ENCODE results near the gene CD44.

The CD44 gene

GRCh38 chr11:35138606-35138942, 397 bp upstream of the CD44 start:
- TF ChIP-seq, protein P1, sequence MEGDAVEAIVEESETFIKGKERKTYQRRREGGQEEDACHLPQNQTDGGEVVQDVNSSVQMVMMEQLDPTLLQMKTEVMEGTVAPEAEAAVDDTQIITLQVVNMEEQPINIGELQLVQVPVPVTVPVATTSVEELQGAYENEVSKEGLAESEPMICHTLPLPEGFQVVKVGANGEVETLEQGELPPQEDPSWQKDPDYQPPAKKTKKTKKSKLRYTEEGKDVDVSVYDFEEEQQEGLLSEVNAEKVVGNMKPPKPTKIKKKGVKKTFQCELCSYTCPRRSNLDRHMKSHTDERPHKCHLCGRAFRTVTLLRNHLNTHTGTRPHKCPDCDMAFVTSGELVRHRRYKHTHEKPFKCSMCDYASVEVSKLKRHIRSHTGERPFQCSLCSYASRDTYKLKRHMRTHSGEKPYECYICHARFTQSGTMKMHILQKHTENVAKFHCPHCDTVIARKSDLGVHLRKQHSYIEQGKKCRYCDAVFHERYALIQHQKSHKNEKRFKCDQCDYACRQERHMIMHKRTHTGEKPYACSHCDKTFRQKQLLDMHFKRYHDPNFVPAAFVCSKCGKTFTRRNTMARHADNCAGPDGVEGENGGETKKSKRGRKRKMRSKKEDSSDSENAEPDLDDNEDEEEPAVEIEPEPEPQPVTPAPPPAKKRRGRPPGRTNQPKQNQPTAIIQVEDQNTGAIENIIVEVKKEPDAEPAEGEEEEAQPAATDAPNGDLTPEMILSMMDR (conservative IDR thresholded peaks at IDR 0.05; ENCODE audit: low read depth, low read length) = no peak
- no peak for DNase-seq (ENCODE audit: low read depth)
- peak overlapping the region; percentile 75 for H3K4me3 ChIP-seq (ENCODE audit: low read length)

DNA sequence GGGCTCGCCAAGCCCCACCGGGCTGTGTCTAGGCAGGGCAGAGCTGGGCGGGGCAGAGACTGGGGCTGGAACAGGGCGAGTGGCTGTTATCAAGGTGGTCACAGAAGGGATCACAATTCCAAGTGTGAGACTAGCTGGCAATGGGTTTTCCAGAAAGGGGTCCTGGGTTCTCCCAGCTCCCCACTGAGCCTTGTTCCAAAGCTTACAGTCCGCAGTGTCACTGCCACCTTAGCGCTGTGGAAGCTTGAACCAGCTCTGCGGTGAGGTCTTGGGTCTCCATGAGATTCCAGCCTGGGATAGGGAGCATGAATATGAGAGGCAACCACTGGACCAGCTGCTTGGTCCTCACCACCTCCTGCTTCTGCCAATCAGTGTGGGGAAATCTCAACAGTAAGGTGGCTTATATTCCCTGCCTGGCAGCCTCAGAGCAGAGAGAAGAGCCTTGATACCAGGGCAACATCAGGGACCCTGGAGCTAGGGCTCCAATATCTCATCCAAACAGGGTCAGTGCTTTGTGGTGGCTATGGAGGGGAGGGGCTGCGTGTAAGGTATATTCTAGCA, 831 bp downstream of the CD44 start:
- no peak for DNase-seq (ENCODE audit: low read depth)
- TF ChIP-seq, protein P1 (conservative IDR thresholded peaks at IDR 0.05; ENCODE audit: low read depth, low read length) = no peak
- peak overlapping the region; percentile 75 for H3K4me3 ChIP-seq (ENCODE audit: low read length)

DNA sequence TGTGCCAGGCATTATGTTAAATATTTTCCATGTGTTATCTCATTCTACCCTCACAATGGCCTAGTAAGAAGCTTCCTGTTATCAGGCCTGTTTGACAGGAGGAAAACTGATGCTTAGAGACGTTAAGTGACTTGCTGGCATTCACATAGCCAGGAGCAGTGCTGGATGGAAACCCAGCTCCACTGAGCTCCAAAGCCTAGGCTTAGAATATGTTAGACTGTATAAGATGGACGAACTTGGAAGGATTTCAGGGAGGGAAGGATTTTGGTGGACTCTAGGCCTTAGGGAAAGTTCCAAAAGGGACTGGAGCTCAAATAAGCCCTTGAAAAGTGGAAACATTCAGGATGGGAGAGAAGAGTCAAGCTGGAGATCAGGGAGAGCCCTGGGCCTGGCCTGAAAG, 2.1 kb downstream of the CD44 start:
- TF ChIP-seq, protein P1 (conservative IDR thresholded peaks at IDR 0.05; ENCODE audit: low read depth, low read length) = no peak
- H3K4me3 ChIP-seq (ENCODE audit: low read length) = peak overlapping the region; percentile 75
- no peak for DNase-seq (ENCODE audit: low read depth)

- no peak for DNase-seq (ENCODE audit: low read depth)
- TF ChIP-seq, protein P1 (conservative IDR thresholded peaks at IDR 0.05; ENCODE audit: low read depth, low read length) = no peak
- no peak overlapping the region for H3K4me3 ChIP-seq (ENCODE audit: low read length)
Measured at GRCh38 chr11:35141571-35141971, 2.6 kb downstream of the CD44 start.

DNA sequence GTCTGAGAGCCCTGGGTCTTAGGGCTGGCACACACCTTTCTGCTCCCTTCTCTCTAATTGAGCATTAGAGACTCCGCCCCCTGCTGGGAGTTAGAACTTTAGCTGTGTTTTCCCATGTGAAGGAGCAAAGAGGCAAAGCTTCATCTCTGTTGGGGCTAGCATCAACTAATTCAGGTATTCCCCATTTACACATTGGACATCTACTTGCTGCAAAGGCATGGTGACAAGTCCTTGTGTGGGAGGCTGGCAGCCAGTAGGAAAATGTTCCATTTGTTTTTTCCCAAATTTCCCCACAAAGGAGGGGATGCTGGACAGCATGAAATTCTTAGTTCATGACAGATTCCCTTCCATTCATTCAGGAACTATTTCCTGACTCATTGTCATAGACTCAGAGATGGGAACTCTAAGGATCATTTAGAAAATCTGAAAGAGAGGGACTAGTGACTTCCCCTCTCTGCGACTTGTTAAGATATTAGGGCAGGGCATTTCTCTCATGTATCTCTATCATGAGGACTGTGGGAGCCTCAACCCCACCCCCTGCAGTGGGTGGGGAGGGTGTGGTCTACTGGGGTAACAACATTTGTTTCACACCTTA, 3.6 kb downstream of the CD44 start:
- H3K4me3 ChIP-seq (ENCODE audit: low read length) = no peak overlapping the region
- DNase-seq (ENCODE audit: low read depth) = no peak
- TF ChIP-seq, protein P1 (conservative IDR thresholded peaks at IDR 0.05; ENCODE audit: low read depth, low read length) = peak; percentile 41

DNA sequence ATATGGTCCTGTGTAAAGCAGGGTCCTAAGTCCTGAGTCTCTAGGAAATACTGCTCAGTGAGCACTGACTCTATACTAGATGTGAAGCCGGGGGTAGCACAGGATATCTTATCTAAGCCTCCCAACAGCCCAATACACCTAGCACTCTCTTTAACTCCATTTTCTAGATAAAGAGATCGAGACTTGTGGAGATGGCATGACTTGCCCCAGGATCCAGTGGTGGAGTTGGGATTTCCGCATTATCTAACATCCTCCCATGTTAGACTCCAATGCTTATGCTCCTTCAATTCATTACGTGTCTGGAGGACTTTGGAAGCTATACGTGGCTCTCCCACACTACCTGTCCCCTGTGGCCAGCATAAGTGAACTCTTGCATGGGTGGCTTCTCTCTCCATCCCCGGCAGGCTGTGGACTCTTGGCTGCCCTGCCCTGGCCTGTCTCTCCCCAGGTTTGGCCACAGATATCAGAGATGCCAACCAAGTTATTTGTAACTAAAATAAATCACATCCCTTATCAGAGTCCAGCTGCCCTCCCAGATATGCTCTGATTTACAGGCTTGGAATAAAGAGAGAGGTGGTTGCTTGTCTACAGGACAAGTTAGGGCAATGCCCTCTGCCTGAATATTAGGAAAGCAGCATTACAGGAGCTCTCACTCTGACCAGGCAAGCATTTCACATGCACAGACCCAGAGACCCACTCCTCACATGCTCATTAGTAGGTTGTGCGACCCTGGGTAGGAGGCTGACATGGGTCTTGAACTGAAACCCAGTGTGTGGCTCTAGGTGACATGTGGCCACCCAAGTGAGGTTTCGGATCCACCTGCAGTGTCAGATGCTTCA, 4.5 kb downstream of the CD44 start:
- DNase-seq (ENCODE audit: low read depth) = no peak
- H3K4me3 ChIP-seq (ENCODE audit: low read length) = no peak overlapping the region
- TF ChIP-seq, protein P1 (conservative IDR thresholded peaks at IDR 0.05; ENCODE audit: low read depth, low read length) = no peak
